ENCODE results near the gene IRGC. TPM values are rescaled to one million over a fixed set of nuclear protein-coding genes. Genes with fewer than 3 reads are reported as not detected.

The IRGC gene
- total and polyA plus RNA-seq, 2 donors (not counting 3 experiments of a cell fraction or from before 2014, with no cell fraction given), result not detected

DNA sequence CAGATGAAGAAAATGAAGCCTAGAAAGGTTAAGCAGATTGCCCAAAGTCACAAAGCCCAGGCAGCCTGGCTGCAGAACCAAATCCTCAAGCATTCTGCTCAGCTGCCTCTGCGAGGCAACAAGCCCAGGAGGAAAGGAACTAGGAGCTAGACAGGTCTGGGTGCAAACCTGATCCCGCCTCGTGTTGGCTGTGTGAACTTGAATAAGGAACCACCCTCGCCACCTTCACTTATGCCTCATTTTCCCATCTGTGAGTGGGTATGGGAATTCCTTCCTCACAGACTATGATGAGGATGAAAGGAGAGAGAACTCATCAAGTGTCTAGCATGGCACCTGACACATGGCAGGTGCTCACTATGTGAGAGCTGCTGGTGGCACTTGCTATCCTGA, 32.3 kb downstream of the IRGC start:
- no TSS peak for BruUV-seq (replicated peaks)
- intact Hi-C loops (cut with micrococcal nuclease), result no loop called here

More for the DNA sequence above, 32.3 kb downstream of the IRGC start:
- no peak for DNase-seq (ENCODE audit: low read depth, low spot score)
- Histone ChIP-seq H3K4me1 (ENCODE audit: control insufficient read depth, extremely low read depth, insufficient read depth, low read length) (peaks cover 10% of the 10 kb centered on the region), H3K4me3 (replicated peaks in 1 of 3; ENCODE audit: insufficient read depth in 1 of 3, low read depth in 1 of 3, low read length in 3 of 3) (no peak overlapping the region), H3K27me3 (ENCODE audit: control insufficient read depth in 2 of 2, insufficient read depth in 2 of 2, low read length in 2 of 2) (no peaks in the 10 kb centered on the region), H2AFZ (ENCODE audit: low read depth, low read length) (no peak overlapping the region), H3K9me3 (replicated peaks; ENCODE audit: control insufficient read depth, insufficient read depth, low read length) (no peaks in the 10 kb centered on the region), H4K20me1 (replicated peaks; ENCODE audit: control insufficient read depth, extremely low read depth, insufficient read depth, low read length) (no peaks in the 10 kb centered on the region), H3K9me1 (replicated peaks; ENCODE audit: control insufficient read depth, extremely low read depth, insufficient read depth, low read length) (no peaks in the 10 kb centered on the region), H3K4me2 (ENCODE audit: insufficient read depth, low read length) (no peak overlapping the region), H3K79me2 (ENCODE audit: control insufficient read depth, insufficient read depth, low read length) (peaks cover 17% of the 10 kb centered on the region), H3K27ac (ENCODE audit: insufficient read depth, low read depth, low read length) (no peak overlapping the region), H3K36me3 (ENCODE audit: control insufficient read depth in 2 of 2, extremely low read depth in 1 of 2, insufficient read depth in 2 of 2, low read length in 2 of 2) (peaks cover 32 to 45% of the 10 kb centered on the region in 2 experiments), H3K9ac (replicated peaks; ENCODE audit: extremely low read depth, insufficient read depth, low read length) (no peak overlapping the region)
- TF ChIP-seq JUN (IDR thresholded peaks at IDR 0.05; ENCODE audit: borderline replicate concordance, insufficient read depth, insufficient read length, low read depth) (no peak), POLR2AphosphoS5 (IDR thresholded peaks at IDR 0.05; ENCODE audit: insufficient read depth, low read depth, low read length) (no peak), EZH2 (IDR thresholded peaks at IDR 0.05; ENCODE audit: borderline replicate concordance, low read depth, low read length, severe bottlenecking) (no peak), MYC (IDR thresholded peaks at IDR 0.05; ENCODE audit: low read depth, low read length) (no peak)
- TF ChIP-seq, protein P1, sequence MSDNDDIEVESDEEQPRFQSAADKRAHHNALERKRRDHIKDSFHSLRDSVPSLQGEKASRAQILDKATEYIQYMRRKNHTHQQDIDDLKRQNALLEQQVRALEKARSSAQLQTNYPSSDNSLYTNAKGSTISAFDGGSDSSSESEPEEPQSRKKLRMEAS (IDR thresholded peaks at IDR 0.05; ENCODE audit: insufficient read depth, insufficient read length), result no peak
- TF ChIP-seq, protein P2, sequence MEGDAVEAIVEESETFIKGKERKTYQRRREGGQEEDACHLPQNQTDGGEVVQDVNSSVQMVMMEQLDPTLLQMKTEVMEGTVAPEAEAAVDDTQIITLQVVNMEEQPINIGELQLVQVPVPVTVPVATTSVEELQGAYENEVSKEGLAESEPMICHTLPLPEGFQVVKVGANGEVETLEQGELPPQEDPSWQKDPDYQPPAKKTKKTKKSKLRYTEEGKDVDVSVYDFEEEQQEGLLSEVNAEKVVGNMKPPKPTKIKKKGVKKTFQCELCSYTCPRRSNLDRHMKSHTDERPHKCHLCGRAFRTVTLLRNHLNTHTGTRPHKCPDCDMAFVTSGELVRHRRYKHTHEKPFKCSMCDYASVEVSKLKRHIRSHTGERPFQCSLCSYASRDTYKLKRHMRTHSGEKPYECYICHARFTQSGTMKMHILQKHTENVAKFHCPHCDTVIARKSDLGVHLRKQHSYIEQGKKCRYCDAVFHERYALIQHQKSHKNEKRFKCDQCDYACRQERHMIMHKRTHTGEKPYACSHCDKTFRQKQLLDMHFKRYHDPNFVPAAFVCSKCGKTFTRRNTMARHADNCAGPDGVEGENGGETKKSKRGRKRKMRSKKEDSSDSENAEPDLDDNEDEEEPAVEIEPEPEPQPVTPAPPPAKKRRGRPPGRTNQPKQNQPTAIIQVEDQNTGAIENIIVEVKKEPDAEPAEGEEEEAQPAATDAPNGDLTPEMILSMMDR (IDR thresholded peaks at IDR 0.05; ENCODE audit: extremely low read depth in 1 of 2, insufficient read depth in 1 of 2, low read depth in 1 of 2, low read length in 2 of 2), result no peak
- POLR2A ChIA-PET, result interaction anchor here (0.6 kb wide), 1 partner anchor 67 kb away, joined by 4 read pairs; no protein-coding TSS in a partner anchor
- CTCF ChIA-PET, result interaction anchor here (0.8 kb wide), 1 partner anchor 62 kb away, joined by 4 read pairs; no protein-coding TSS in a partner anchor
- dilution Hi-C loops (cut with MboI; ENCODE audit: extremely low pct_ligation_motif_present, low sequenced_read_pairs), result no loop called here
- no peak for FAIRE-seq

Data from endothelial cell of umbilical vein (primary cell).